WTC11 (cell line): ENCODE measurements around the gene PCDHGA10. TPM values are rescaled to one million over a fixed set of nuclear protein-coding genes. Genes with fewer than 3 reads are reported as not detected.

Source experiments
- ATAC-seq: fragments of 200-7000 bp; cut with Tn5 transposase; 2 replicates; pipeline ENCODE4 v1.10.0; 2021; ENCODE audit warnings: mild to moderate bottlenecking, moderate library complexity
- Bru-seq: library from RNA; stranded (reverse); fragments of 400-500 nt; gene quantifications from one replicate; lab custom pipeline; 2021; lab: Mats Ljungman, UMichigan
- CTCF ChIA-PET: fragments of 300-600 bp; sonication (Branson Sonifier 250); formaldehyde crosslinking; loops from one replicate; lab custom pipeline; 2021; ENCODE audit warnings: antibody characterized with exemption; lab: Charles Lee
- POLR2A ChIA-PET: fragments of 350-600 bp; sonication (Branson Sonifier 250); formaldehyde crosslinking; loops from one replicate; lab custom pipeline; 2021; ENCODE audit warnings: antibody characterized with exemption; lab: Charles Lee
- DNase-seq: peaks from one replicate; pipeline ENCODE4 v3.0.0; 2021; ENCODE audit warnings: low spot score
- H3K27ac Mint-ChIP-seq: 2 replicates; pipeline ENCODE4 v1.8.0; 2021; ENCODE audit warnings: mixed read lengths
- H3K27me3 Mint-ChIP-seq: 2 replicates; pipeline ENCODE4 v1.8.0; 2021; ENCODE audit warnings: low read depth, mild to moderate bottlenecking, moderate library complexity, mixed read lengths
- H3K36me3 Mint-ChIP-seq: 2 replicates; pipeline ENCODE4 v1.8.0; 2021; ENCODE audit warnings: mixed read lengths
- H3K4me1 Mint-ChIP-seq: 2 replicates; pipeline ENCODE4 v1.8.0; 2022; ENCODE audit warnings: mixed read lengths
- H3K4me3 Mint-ChIP-seq: 2 replicates; pipeline ENCODE4 v1.8.0; 2021; ENCODE audit warnings: mild to moderate bottlenecking, moderate library complexity, mixed read lengths
- H3K9me3 Mint-ChIP-seq: 2 replicates; pipeline ENCODE4 v1.8.0; 2021; ENCODE audit warnings: mixed read lengths
- ATF6 ChIP-seq: sonication (generic); formaldehyde crosslinking; IDR thresholded peaks from 2 replicates; pipeline ENCODE4 v1.8.1; 2023; ENCODE audit warnings: mild to moderate bottlenecking, missing genetic modification reagents
- CBFB ChIP-seq: sonication (generic); formaldehyde crosslinking; IDR thresholded peaks from 2 replicates; pipeline ENCODE4 v1.8.1; 2022; ENCODE audit warnings: mild to moderate bottlenecking, low read depth, missing genetic modification reagents
- CREM ChIP-seq: sonication (generic); formaldehyde crosslinking; IDR thresholded peaks from 2 replicates; pipeline ENCODE4 v1.8.1; 2022; ENCODE audit warnings: mild to moderate bottlenecking, missing genetic modification reagents, moderate library complexity
- CTCF ChIP-seq: fragments of 200-600 bp; IDR thresholded peaks from 2 replicates; pipeline ENCODE4 v1.8.0; 2022; ENCODE audit warnings: antibody characterized with exemption
- ESRRA ChIP-seq: sonication (generic); formaldehyde crosslinking; IDR thresholded peaks from 2 replicates; pipeline ENCODE4 v1.8.1; 2022; ENCODE audit warnings: mild to moderate bottlenecking, missing genetic modification reagents, borderline replicate concordance
- FOXK1 ChIP-seq: sonication (generic); formaldehyde crosslinking; IDR thresholded peaks from 2 replicates; pipeline ENCODE4 v1.8.0; 2022; ENCODE audit warnings: mild to moderate bottlenecking, moderate library complexity, missing genetic modification reagents
- FOXP1 ChIP-seq: sonication (generic); formaldehyde crosslinking; IDR thresholded peaks from 2 replicates; pipeline ENCODE4 v1.8.0; 2022; ENCODE audit warnings: missing genetic modification reagents, mild to moderate bottlenecking, moderate library complexity, borderline replicate concordance
- HMGA2 ChIP-seq: fragments of 250-450 bp; sonication (Bioruptor Pico); IDR thresholded peaks from 2 replicates; pipeline ENCODE4 v1.4.0; 2021; ENCODE audit warnings: mild to moderate bottlenecking, moderate library complexity
- IRF1 ChIP-seq: sonication (generic); formaldehyde crosslinking; IDR thresholded peaks from 2 replicates; pipeline ENCODE4 v1.8.0; 2023; ENCODE audit warnings: missing genetic modification reagents
- IRF2 ChIP-seq: sonication (generic); formaldehyde crosslinking; IDR thresholded peaks from 2 replicates; pipeline ENCODE4 v1.8.0; 2022; ENCODE audit warnings: low read depth, missing genetic modification reagents, borderline replicate concordance
- KAT7 ChIP-seq: sonication (generic); formaldehyde crosslinking; IDR thresholded peaks from 2 replicates; pipeline ENCODE4 v1.8.1; 2023; ENCODE audit warnings: missing genetic modification reagents, mild to moderate bottlenecking, borderline replicate concordance
- MLX ChIP-seq: sonication (generic); formaldehyde crosslinking; IDR thresholded peaks from 2 replicates; pipeline ENCODE4 v1.8.1; 2023; ENCODE audit warnings: mild to moderate bottlenecking, missing genetic modification reagents, moderate library complexity
- PRDM15 ChIP-seq: sonication (generic); formaldehyde crosslinking; IDR thresholded peaks from 2 replicates; pipeline ENCODE4 v1.8.0; 2022; ENCODE audit warnings: missing genetic modification reagents
- SMAD4 ChIP-seq: sonication (generic); formaldehyde crosslinking; IDR thresholded peaks from 2 replicates; pipeline ENCODE4 v1.8.0; 2022; ENCODE audit warnings: mild to moderate bottlenecking, missing genetic modification reagents
- SOX15 ChIP-seq: fragments of 250-450 bp; sonication (Bioruptor Pico); IDR thresholded peaks from 2 replicates; pipeline ENCODE4 v1.9.0; 2021; ENCODE audit warnings: mild to moderate bottlenecking
- TCF7 ChIP-seq: sonication (generic); formaldehyde crosslinking; IDR thresholded peaks from 2 replicates; pipeline ENCODE4 v1.8.0; 2022; ENCODE audit warnings: mild to moderate bottlenecking, low read depth, missing genetic modification reagents, moderate library complexity
- ZNF263 ChIP-seq: sonication (generic); formaldehyde crosslinking; IDR thresholded peaks from 2 replicates; pipeline ENCODE4 v1.8.1; 2022; ENCODE audit warnings: low read depth, mild to moderate bottlenecking, moderate library complexity, missing genetic modification reagents
- ZNF423 ChIP-seq: fragments of 250-450 bp; sonication (Bioruptor Pico); IDR thresholded peaks from 2 replicates; pipeline ENCODE4 v2.1.2; 2022; ENCODE audit warnings: mild to moderate bottlenecking, moderate library complexity
- long read RNA-seq, 3 experiments: library from RNA in 1 of 3; library from capped mRNA in 1 of 3; library from polyadenylated mRNA in 1 of 3; unstranded in 2 of 3; stranded (forward) in 1 of 3; transcript quantifications; one replicate each; pipeline ENCODE4 v2.0.0, GENCODE V29; 2021
- total RNA-seq: library from RNA; stranded (reverse); gene quantifications from 3 replicates; pipeline ENCODE4 v1.2.3, GENCODE V29; 2021

The PCDHGA10 gene
- 10.7 to 11.9 TPM (median 11.0 TPM) in 3 replicates for total RNA-seq
- Bru-seq, nascent RNA = percentile 88 among the genes with signal in this experiment
- long read RNA-seq, experiment 1, full-length matches to known transcripts = 2 of 3 reads
- long read RNA-seq, experiment 1, partial matches to known transcripts = 0 of 3 reads
- long read RNA-seq, experiment 1, other reads (novel, unspliced or antisense) = 1 of 3 reads
- long read RNA-seq, experiment 2, full-length matches to known transcripts = 5 of 5 reads
- long read RNA-seq, experiment 2, partial matches to known transcripts = 0 of 5 reads
- long read RNA-seq, experiment 2, other reads (novel, unspliced or antisense) = 0 of 5 reads
- long read RNA-seq, experiment 3 = 0 reads

- peak within 1 kb of the TSS; percentile 94 for H3K4me3 Mint-ChIP-seq
- ChIA-PET POLR2A (interaction anchor here (1.0 to 2.0 kb wide), 7 partner anchors 72 to 189 kb away, joined by 3 to 11 read pairs (median 4); partner anchors contain the start of genes PCDHB14 and PCDHGC4), CTCF (interaction anchor here (0.6 to 4.3 kb wide), 76 partner anchors 8 to 557 kb away, joined by 3 to 87 read pairs (median 7); partner anchors contain the start of genes DELE1, DIAPH1, HDAC3 and PCDHA10)
- peaks cover 26% of the 10 kb centered on the region for H3K36me3 Mint-ChIP-seq
- peak; percentile 43 for ATAC-seq
- TF ChIP-seq CREM (CRISPR knock-in tag) (0 out of 2 replicates have a peak, but pooled peaks have one; percentile 12), IRF2 (CRISPR knock-in tag) (no peak), TCF7 (CRISPR knock-in tag) (no peak), ATF6 (no peak), FOXP1 (no peak), SMAD4 (CRISPR knock-in tag) (no peak), MLX (no peak), CTCF (peak; percentile 71)
- peak within 1 kb of the TSS; percentile 51 for H3K27ac Mint-ChIP-seq
- H3K9me3 Mint-ChIP-seq = peaks cover 14% of the 10 kb centered on the region; the same call in 1 of the 2 replicates
- peak; percentile 78 for DNase-seq
- H3K4me1 Mint-ChIP-seq = peaks cover 27% of the 10 kb centered on the region
- peaks cover 28% of the 10 kb centered on the region for H3K27me3 Mint-ChIP-seq
Measured at GRCh38 chr5:141412854-141413539, at the start of gene PCDHGA10. TSS of gene PCDHGA10 (plus strand) at chr5:141412987. CDS start at chr5:141413176, 189 bp downstream.

DNA sequence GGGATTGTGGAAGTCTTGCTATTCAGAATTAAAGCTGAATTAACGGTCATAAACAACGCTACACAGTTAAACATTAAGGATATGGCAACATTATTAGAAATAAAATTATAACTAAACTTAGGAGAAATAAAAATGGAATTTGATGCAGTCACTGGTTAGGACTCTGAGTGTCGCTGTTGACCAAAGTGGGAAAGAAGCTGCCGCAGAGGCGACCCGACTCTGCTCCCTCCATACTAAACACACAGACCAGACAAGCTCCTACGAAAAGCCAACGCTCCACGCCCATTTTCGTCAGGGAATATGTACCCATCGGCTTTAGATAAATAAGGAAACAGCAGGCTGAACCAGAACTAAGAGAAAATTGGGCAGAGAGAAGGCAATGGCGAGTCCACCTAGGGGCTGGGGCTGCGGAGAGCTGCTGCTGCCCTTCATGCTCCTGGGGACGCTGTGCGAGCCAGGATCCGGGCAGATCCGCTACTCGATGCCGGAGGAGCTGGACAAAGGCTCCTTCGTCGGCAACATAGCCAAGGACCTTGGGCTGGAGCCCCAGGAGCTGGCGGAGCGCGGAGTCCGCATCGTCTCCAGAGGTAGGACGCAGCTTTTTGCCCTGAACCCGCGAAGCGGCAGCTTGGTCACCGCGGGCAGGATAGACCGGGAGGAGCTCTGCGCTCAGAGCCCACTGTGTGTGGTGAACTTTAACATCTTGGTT lies 48.7 kb upstream of the PCDHGA10 start, which contains the start of gene PCDHGA5:
Gene PCDHGA5, plus strand, starts transcription at position 211 of the 709 bp plus-strand sequence. Its CDS starts 169 bp downstream, at position 380.
- peaks cover 21% of the 10 kb centered on the region for H3K27me3 Mint-ChIP-seq
- ChIA-PET POLR2A (no interaction called here), CTCF (interaction anchor here (0.5 to 2.1 kb wide), 17 partner anchors 10 to 203 kb away, joined by 3 to 11 read pairs (median 4); partner anchors contain the start of genes PCDHB10, PCDHB11, PCDHB14 and PCDHB15)
- TF ChIP-seq HMGA2 (CRISPR knock-in tag) (no peak), PRDM15 (no peak), IRF1 (no peak), KAT7 (CRISPR knock-in tag) (no peak), CBFB (CRISPR knock-in tag) (no peak), ZNF263 (no peak), ZNF423 (CRISPR knock-in tag) (no peak), ESRRA (no peak), TCF7 (CRISPR knock-in tag) (no peak), SOX15 (CRISPR knock-in tag) (no peak), FOXK1 (CRISPR knock-in tag) (no peak)
- no peak for ATAC-seq
- peaks cover 27% of the 10 kb centered on the region for H3K4me1 Mint-ChIP-seq
- peaks cover 65% of the 10 kb centered on the region for H3K36me3 Mint-ChIP-seq
- H3K9me3 Mint-ChIP-seq = peaks cover 60% of the 10 kb centered on the region
- peak within 1 kb of the TSS; percentile 2; the same call in 1 of the 2 replicates for H3K4me3 Mint-ChIP-seq
- DNase-seq = no peak
- no peak within 1 kb of the TSS for H3K27ac Mint-ChIP-seq
